MM.1S (cell line): ENCODE data around the gene RAB3IL1.

ENCODE experiments used
- EZH2phosphoT487 ChIP-seq: fragments of 300-600 bp; sonication (generic); IDR thresholded peaks from 2 replicates; pipeline ENCODE4 v1.6.1; 2018; ENCODE audit warnings: antibody characterized with exemption, low read length
- TF ChIP-seq, protein P1 (sequence below): fragments of 300-600 bp; sonication (generic); IDR thresholded peaks from 2 replicates; pipeline ENCODE4 v1.5.1; 2016; ENCODE audit warnings: antibody characterized with exemption, low read length, mixed read lengths

DNA sequence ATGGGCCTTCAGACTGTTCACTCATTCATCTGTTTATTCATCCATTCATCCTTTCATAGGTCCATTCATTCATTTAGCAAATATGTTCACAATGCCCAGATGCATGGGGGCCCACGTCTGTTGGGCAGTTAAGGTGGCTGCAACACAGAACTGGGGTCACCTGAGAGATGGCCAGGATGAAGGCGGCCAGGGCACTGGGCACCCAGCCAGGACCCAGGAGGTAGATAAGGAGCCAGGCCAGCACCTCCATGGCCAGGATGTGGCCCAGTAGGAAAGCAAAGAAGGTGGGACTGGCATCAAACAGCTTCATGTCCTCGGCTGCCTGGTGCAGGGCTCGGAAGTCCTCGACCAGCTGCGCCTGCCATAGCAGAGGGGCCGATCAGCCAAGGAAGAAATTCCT is 38.2 kb downstream of the RAB3IL1 start:
- TF ChIP-seq, protein P1, sequence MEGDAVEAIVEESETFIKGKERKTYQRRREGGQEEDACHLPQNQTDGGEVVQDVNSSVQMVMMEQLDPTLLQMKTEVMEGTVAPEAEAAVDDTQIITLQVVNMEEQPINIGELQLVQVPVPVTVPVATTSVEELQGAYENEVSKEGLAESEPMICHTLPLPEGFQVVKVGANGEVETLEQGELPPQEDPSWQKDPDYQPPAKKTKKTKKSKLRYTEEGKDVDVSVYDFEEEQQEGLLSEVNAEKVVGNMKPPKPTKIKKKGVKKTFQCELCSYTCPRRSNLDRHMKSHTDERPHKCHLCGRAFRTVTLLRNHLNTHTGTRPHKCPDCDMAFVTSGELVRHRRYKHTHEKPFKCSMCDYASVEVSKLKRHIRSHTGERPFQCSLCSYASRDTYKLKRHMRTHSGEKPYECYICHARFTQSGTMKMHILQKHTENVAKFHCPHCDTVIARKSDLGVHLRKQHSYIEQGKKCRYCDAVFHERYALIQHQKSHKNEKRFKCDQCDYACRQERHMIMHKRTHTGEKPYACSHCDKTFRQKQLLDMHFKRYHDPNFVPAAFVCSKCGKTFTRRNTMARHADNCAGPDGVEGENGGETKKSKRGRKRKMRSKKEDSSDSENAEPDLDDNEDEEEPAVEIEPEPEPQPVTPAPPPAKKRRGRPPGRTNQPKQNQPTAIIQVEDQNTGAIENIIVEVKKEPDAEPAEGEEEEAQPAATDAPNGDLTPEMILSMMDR = no peak
- no peak for TF ChIP-seq EZH2phosphoT487
